PFSK-1 (cell line): ENCODE results near the gene MGMT.

Experiments used
- FOXP2 ChIP-seq: optimal IDR thresholded peaks from 2 replicates; pipeline ENCODE3; 2011; ENCODE audit warnings: borderline replicate concordance, control low read depth, inconsistent platforms; ENCODE audit not compliant: insufficient read depth; ENCODE audit errors: extremely low read length, extremely low read depth
- POLR2AphosphoS5 ChIP-seq: IDR thresholded peaks from 2 replicates; pipeline ENCODE4 v1.6.1; 2012; ENCODE audit warnings: low read depth, mild to moderate bottlenecking, control low read depth, low read length, moderate library complexity
- SIN3A ChIP-seq: IDR thresholded peaks from 2 replicates; pipeline ENCODE4 v1.6.1; 2012; ENCODE audit warnings: mild to moderate bottlenecking, low read length, moderate library complexity, borderline replicate concordance; ENCODE audit not compliant: insufficient read depth
- TAF1 ChIP-seq: IDR thresholded peaks from 2 replicates; pipeline ENCODE4 v1.6.1; 2012; ENCODE audit warnings: low read length, control low read depth, borderline replicate concordance; ENCODE audit not compliant: insufficient read depth
- TF ChIP-seq, protein P1 (sequence below), 2 experiments: IDR thresholded peaks; 2 replicates each; pipeline versions ENCODE4 v1.6.1 to v1.8.0; 2011 to 2012; ENCODE audit warnings: low read depth in 2 of 2, low read length in 2 of 2, control low read depth in 1 of 2, inconsistent platforms in 1 of 2, mild to moderate bottlenecking in 1 of 2, moderate library complexity in 1 of 2; ENCODE audit not compliant: insufficient read depth in 1 of 2

Gene MGMT

DNA sequence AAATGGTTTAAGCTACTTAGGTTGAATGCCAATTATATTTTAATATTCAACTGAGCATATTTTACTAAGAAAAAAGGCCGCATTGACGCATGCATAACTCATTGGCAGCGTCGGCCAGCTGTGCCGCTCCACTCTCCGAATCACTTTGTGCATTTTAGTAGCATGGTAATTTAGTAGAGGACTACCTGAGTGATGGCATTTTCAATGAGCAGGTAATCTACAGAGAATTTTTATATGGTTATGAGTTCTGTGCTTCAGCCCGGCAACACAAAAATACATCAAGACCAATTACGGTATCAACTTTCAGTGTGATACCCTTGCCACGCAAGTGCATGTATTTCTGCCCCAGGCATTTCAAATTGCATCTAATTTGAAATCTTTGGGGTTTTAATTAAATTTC is 249.8 kb downstream of the MGMT start:
- TF ChIP-seq SIN3A = no peak
- no peak for TF ChIP-seq POLR2AphosphoS5
- TF ChIP-seq, protein P1, sequence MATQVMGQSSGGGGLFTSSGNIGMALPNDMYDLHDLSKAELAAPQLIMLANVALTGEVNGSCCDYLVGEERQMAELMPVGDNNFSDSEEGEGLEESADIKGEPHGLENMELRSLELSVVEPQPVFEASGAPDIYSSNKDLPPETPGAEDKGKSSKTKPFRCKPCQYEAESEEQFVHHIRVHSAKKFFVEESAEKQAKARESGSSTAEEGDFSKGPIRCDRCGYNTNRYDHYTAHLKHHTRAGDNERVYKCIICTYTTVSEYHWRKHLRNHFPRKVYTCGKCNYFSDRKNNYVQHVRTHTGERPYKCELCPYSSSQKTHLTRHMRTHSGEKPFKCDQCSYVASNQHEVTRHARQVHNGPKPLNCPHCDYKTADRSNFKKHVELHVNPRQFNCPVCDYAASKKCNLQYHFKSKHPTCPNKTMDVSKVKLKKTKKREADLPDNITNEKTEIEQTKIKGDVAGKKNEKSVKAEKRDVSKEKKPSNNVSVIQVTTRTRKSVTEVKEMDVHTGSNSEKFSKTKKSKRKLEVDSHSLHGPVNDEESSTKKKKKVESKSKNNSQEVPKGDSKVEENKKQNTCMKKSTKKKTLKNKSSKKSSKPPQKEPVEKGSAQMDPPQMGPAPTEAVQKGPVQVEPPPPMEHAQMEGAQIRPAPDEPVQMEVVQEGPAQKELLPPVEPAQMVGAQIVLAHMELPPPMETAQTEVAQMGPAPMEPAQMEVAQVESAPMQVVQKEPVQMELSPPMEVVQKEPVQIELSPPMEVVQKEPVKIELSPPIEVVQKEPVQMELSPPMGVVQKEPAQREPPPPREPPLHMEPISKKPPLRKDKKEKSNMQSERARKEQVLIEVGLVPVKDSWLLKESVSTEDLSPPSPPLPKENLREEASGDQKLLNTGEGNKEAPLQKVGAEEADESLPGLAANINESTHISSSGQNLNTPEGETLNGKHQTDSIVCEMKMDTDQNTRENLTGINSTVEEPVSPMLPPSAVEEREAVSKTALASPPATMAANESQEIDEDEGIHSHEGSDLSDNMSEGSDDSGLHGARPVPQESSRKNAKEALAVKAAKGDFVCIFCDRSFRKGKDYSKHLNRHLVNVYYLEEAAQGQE (IDR thresholded peaks at IDR 0.05; ENCODE audit: insufficient read depth in 1 of 2, low read depth in 2 of 2, low read length in 2 of 2) = no peak

DNA sequence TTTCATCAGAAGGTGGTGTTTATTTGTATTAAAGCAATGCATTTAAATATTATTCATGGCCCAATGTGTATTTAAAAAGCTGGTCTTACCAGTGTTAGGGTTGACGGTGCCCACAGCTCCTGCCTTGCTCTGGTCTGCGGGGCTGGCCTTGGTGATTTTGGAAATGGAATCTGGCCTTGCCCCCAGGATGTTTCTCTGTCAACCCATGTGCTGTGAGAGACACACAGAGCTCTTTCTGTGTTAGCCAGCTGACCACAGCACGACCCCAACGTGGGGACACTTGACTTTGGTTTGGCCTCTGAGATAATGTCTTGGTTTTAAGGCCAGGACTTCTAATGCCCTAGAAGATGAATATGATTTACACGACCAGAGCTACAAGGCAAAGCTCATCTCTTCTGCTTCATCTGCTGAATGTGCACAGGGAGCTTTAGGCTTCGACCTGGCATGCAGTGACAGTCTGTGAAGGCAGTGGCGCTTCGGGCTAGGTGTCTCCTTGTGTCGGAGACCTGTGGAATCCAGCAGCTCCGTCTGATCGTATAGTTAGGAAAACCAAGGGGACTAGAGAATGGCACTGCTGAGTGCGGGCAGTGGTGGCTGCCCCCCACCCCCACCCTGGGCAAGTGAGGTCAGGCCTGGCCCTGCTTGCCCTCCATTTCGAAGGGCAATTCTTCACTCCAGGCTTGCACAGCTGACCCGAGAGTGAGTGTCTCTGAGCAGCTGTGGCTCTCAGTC is 250.9 kb downstream of the MGMT start:
- no peak for TF ChIP-seq TAF1

DNA sequence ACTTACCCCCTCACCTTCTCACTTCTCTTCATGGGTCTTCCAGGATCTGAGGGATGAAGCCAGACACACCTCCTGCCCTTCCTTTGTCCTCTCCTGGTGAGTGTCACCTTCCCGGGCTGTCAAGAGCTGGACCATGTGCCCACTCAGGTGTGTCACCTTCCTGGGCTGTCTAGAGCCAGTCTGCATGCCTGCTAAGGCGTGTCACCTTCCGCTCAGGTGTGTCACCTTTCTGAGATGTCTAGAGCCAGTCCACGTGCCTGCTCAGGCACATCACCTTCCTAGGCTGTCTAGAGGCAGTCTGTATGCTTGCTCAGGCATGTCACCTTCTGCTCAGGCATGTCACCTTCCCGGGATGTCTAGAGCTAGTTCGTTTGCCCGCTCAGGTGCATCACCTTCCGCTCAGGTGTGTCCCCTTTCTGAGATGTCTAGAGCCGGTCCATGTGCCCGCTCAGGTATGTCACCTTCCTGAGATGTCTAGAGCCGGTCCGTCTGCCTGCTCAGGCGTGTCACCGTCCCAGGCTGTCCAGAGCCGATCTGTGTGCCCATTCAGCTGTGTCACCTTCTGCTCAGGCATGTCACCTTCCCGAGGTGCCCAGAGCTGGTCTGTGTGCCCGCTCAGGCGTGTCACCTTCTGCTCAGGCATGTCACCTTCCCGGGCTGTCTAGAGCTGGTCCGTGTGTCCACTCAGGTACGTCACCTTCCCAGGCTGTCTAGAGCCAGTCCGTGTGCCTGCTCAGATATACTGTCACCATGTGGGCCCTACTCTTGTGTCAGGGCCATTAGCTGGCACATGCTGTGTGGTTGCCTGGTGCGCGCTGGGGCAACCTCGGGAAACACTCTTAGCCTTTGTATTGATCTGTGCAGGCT is 251.7 kb downstream of the MGMT start:
- TF ChIP-seq, protein P1 (IDR thresholded peaks at IDR 0.05; ENCODE audit: insufficient read depth in 1 of 2, low read depth in 2 of 2, low read length in 2 of 2) = no peak
- TF ChIP-seq POLR2AphosphoS5 = no peak
- TF ChIP-seq TAF1 = no peak
- no peak for TF ChIP-seq SIN3A
- TF ChIP-seq FOXP2 = no peak

DNA sequence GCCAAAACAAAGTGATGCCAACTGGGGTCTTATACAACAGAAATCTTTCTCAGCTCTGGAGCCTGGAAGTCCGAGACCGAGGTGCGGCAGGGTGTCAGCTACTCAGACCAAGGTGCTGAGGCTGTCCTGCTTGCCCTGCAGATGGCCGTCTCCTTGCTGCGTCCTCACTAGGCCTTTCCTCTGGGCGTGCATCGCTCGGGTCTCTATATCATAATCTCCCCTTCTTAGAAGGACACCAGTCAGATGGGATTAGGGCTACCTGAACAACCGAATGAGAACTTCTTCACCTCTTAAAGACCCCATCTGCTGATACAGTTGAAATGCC is 252.3 kb downstream of the MGMT start:
- no peak for TF ChIP-seq POLR2AphosphoS5
- TF ChIP-seq FOXP2 = no peak
- no peak for TF ChIP-seq SIN3A
- TF ChIP-seq, protein P1 (IDR thresholded peaks at IDR 0.05; ENCODE audit: insufficient read depth in 1 of 2, low read depth in 2 of 2, low read length in 2 of 2) = no peak

DNA sequence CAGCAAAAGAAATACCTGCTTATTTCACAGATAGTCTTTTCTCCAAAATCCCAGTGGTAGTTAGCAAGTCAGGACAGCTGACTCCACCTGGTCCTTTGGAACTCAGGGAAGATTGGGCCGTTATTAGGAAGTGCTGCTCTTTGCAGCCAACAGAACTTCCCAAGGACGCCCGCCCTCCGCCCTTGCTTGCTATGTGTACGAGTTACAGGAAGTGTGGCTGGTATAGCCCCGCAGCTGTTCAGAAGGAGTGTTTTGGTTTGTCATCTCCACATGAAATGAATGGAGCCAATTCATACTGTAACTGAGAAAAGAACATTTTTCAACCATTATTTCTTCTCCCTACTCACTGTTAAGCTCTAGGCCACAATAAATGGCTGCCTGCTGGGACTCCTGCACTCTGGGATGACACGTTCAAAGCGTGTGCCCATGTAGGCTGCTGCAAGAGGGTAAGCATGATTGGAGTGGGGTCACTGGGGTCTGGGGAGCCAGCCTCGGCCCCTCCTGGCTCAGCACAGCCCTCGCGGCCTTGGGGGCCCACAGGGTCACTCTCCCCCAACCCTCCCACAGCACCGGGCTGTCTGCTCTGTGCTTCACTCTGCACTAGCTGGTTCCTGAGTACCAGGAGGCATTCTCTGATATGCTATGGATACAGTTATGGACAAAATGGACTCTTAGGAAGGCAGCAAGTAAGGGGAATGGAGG is 253.0 kb downstream of the MGMT start:
- TF ChIP-seq SIN3A = no peak
- no peak for TF ChIP-seq POLR2AphosphoS5
- TF ChIP-seq FOXP2 = no peak
- TF ChIP-seq TAF1 = no peak
- TF ChIP-seq, protein P1 (IDR thresholded peaks at IDR 0.05; ENCODE audit: insufficient read depth in 1 of 2, low read depth in 2 of 2, low read length in 2 of 2) = no peak
